Upper lobe of right lung (tissue), 1 donor: ENCODE results near the gene CCDC74A. TPM values are rescaled to one million over a fixed set of nuclear protein-coding genes. Genes with fewer than 3 reads are reported as not detected.
A peak's percentile ranks its signal among the peaks of the same experiment; 100 is the strongest.
"Not testable (repeated sequence)": the region's sequence is repeated elsewhere in the genome, so short reads cannot be mapped to it uniquely, and the experiment has no call there.

Experiments
- ATAC-seq: fragments of 200-7000 bp; cut with Tn5 transposase; one replicate; pipeline ENCODE4 v1.9.1; 2020; ENCODE audit warnings: mild to moderate bottlenecking, moderate library complexity
- DNase-seq: peaks from one replicate; pipeline ENCODE4 v3.0.0-alpha.2; 2020
- H3K27ac ChIP-seq: fragments of 200-600 bp; one replicate; pipeline ENCODE4 v1.8.0; 2022
- H3K27me3 ChIP-seq: fragments of 200-600 bp; one replicate; pipeline ENCODE4 v1.8.0; 2022; ENCODE audit warnings: mild to moderate bottlenecking
- H3K36me3 ChIP-seq: fragments of 200-600 bp; one replicate; pipeline ENCODE4 v1.8.0; 2022
- H3K4me1 ChIP-seq: fragments of 200-600 bp; one replicate; pipeline ENCODE4 v1.8.0; 2022
- H3K4me3 ChIP-seq: fragments of 200-600 bp; one replicate; pipeline ENCODE4 v1.8.0; 2022; ENCODE audit warnings: mild to moderate bottlenecking
- H3K9me3 ChIP-seq: fragments of 200-600 bp; one replicate; pipeline ENCODE4 v1.8.0; 2022
- CTCF ChIP-seq: fragments of 200-600 bp; IDR thresholded peaks from one replicate; pipeline ENCODE4 v1.8.0; 2022; ENCODE audit warnings: antibody characterized with exemption
- intact Hi-C: fragments of 100-400 bp; cut with DNase I; formaldehyde crosslinking; loops from one replicate; pipeline ENCODE4 v1.11.0; 2022
- total RNA-seq: library from RNA; stranded (reverse); fragmentation: NEBNext Ultra II Directional; extraction: Animal tissue kit (Norgen Biotek cat#: 25700); gene quantifications from one replicate; pipeline ENCODE4 v1.2.1, GENCODE V29; 2021
- donor health status: DM: no; HTN: yes; CAD: no; lungs with severe emphysema.

Gene CCDC74A
- total RNA-seq, 1 donor from 2014 or later: 1.2 TPM

- intact Hi-C loops: no loop called here
- no peaks in the 10 kb centered on the region for H3K27me3 ChIP-seq
- no peak overlapping the region for H3K27ac ChIP-seq
- no peak overlapping the region for H3K4me3 ChIP-seq
- no peaks in the 10 kb centered on the region for H3K36me3 ChIP-seq
- DNase-seq: no peak
- TF ChIP-seq CTCF: no peak
- ATAC-seq: no peak
- H3K4me1 ChIP-seq: peaks cover 9% of the 10 kb centered on the region
- H3K9me3 ChIP-seq: no peaks in the 10 kb centered on the region
Measured at GRCh38 chr2:131488306-131489205, 39.1 kb upstream of the CCDC74A start.

GRCh38 chr2:131490616-131491468 is 36.8 kb upstream of the CCDC74A start:
- H3K36me3 ChIP-seq, DNase-seq, H3K27ac ChIP-seq, H3K9me3 ChIP-seq, H3K27me3 ChIP-seq, intact Hi-C loops, ATAC-seq: not testable (repeated sequence)
- peaks cover 21% of the 10 kb centered on the region for H3K4me1 ChIP-seq
- H3K4me3 ChIP-seq: peak overlapping the region; percentile 77

- H3K9me3 ChIP-seq, H3K36me3 ChIP-seq, H3K27me3 ChIP-seq, H3K27ac ChIP-seq, DNase-seq, intact Hi-C loops: not testable (repeated sequence)
- peaks cover 21% of the 10 kb centered on the region for H3K4me1 ChIP-seq
- ATAC-seq: peak; percentile 21
- H3K4me3 ChIP-seq: peak overlapping the region; percentile 77
Measured at GRCh38 chr2:131491469-131491836, 36.2 kb upstream of the CCDC74A start.

- ATAC-seq: peak; percentile 3
- intact Hi-C loops, H3K9me3 ChIP-seq, H3K27me3 ChIP-seq, DNase-seq, H3K36me3 ChIP-seq: not testable (repeated sequence)
- H3K4me1 ChIP-seq: peaks cover 21% of the 10 kb centered on the region
- H3K4me3 ChIP-seq: peak within 1 kb of the TSS; percentile 77
- H3K27ac ChIP-seq: peak within 1 kb of the TSS; percentile 91
Measured at GRCh38 chr2:131492015-131492417, 35.7 kb upstream of the CCDC74A start, which contains the start of gene MZT2A. MZT2A (minus strand) TSS chr2:131492397; CDS start chr2:131492376, 21 bp downstream.

- Histone ChIP-seq H3K36me3 (no peaks in the 10 kb centered on the region), H3K4me1 (peaks cover 21% of the 10 kb centered on the region), H3K4me3 (peak overlapping the region; percentile 77), H3K27me3 (no peaks in the 10 kb centered on the region), H3K9me3 (no peaks in the 10 kb centered on the region), H3K27ac (peak overlapping the region; percentile 91)
- peak; percentile 67 for TF ChIP-seq CTCF
- peak; percentile 90 for ATAC-seq
- peak; percentile 97 for DNase-seq
- intact Hi-C loops: no loop called here
Measured at GRCh38 chr2:131492418-131493198, 35.1 kb upstream of the CCDC74A start.

GRCh38 chr2:131493199-131493968 is 34.3 kb upstream of the CCDC74A start:
- Histone ChIP-seq H3K9me3 (no peaks in the 10 kb centered on the region), H3K27ac (peak overlapping the region; percentile 91), H3K4me3 (peak overlapping the region; percentile 77), H3K4me1 (peaks cover 21% of the 10 kb centered on the region), H3K27me3 (no peaks in the 10 kb centered on the region), H3K36me3 (no peaks in the 10 kb centered on the region)
- DNase-seq (no peak), ATAC-seq (peak; percentile 27)
- intact Hi-C loops: no loop called here
- no peak for TF ChIP-seq CTCF

GRCh38 chr2:131495506-131495905 is 32.2 kb upstream of the CCDC74A start:
- intact Hi-C loops, ATAC-seq: not testable (repeated sequence)

GRCh38 chr2:131498321-131498973 is 29.2 kb upstream of the CCDC74A start:
- H3K4me3 ChIP-seq, ATAC-seq, H3K27ac ChIP-seq, DNase-seq, H3K27me3 ChIP-seq, H3K9me3 ChIP-seq, intact Hi-C loops: not testable (repeated sequence)
- Histone ChIP-seq H3K36me3 (peaks cover 32% of the 10 kb centered on the region), H3K4me1 (peaks cover 13% of the 10 kb centered on the region)

More at GRCh38 chr2:131495506-131495905, 32.2 kb upstream of the CCDC74A start:
- not testable (repeated sequence) for DNase-seq, H3K27ac ChIP-seq, H3K4me3 ChIP-seq, H3K9me3 ChIP-seq, H3K27me3 ChIP-seq
- Histone ChIP-seq H3K4me1 (peaks cover 20% of the 10 kb centered on the region), H3K36me3 (peaks cover 16% of the 10 kb centered on the region)

GRCh38 chr2:131503587-131503986 is 24.1 kb upstream of the CCDC74A start:
- intact Hi-C loops, DNase-seq: not testable (repeated sequence)
- peaks cover 66% of the 10 kb centered on the region for H3K36me3 ChIP-seq

More at GRCh38 chr2:131503587-131503986, 24.1 kb upstream of the CCDC74A start:
- H3K4me3 ChIP-seq, ATAC-seq, H3K4me1 ChIP-seq, H3K27me3 ChIP-seq, H3K9me3 ChIP-seq, H3K27ac ChIP-seq: not testable (repeated sequence)
